AG09319 (cell line): ENCODE data around the gene ENTPD2.

ENCODE experiments used
- DNase-seq: peaks from one replicate; pipeline ENCODE4 v3.0.0-alpha.2; 2010; ENCODE audit warnings: low read depth; ENCODE audit errors: extremely low read depth
- CTCF ChIP-seq: IDR thresholded peaks from 2 replicates; pipeline ENCODE4 v1.5.1; 2011; ENCODE audit warnings: low read depth, mild to moderate bottlenecking, inconsistent platforms, low read length, moderate library complexity

ENTPD2 gene

GRCh38 chr9:137045294-137046087 is 8.4 kb downstream of the ENTPD2 start:
- no peak for TF ChIP-seq CTCF
- DNase-seq: no peak

GRCh38 chr9:137044502-137045177 is 9.2 kb downstream of the ENTPD2 start:
- DNase-seq: no peak
- no peak for TF ChIP-seq CTCF

- no peak for DNase-seq
- TF ChIP-seq CTCF: no peak
Observed at GRCh38 chr9:137044037-137044436, 9.8 kb downstream of the ENTPD2 start.

- no peak for TF ChIP-seq CTCF
- DNase-seq: no peak
Observed at GRCh38 chr9:137042751-137043727, 10.8 kb downstream of the ENTPD2 start.

- TF ChIP-seq CTCF: no peak
- no peak for DNase-seq
Observed at GRCh38 chr9:137041124-137041523, 12.7 kb downstream of the ENTPD2 start.

GRCh38 chr9:137040568-137040967 is 13.3 kb downstream of the ENTPD2 start:
- no peak for DNase-seq
- no peak for TF ChIP-seq CTCF
